ENCODE measurements around the gene FRS2.

FRS2 gene

DNA sequence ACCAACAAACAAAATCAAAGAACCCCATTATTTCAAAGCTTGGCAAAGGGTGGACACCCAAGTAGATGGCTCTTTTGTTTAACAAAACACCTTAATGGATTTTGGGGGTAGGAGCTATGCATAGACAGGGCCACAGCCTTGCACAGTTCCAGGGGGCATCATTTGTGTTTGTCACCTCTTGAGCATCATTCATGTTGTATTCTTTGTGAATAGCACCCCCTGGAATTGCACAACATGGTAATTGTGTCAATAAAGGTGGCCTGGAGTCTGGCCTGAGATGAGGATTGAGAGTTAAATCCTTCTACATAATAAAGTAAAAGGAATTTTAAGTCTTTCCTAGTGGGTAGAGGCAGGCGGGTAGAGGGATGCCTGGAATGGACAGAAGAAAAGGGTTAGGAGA is 3.3 kb upstream of the FRS2 start:
- DNase-seq (ENCODE audit: low read depth in 2 of 2): no peak

GRCh38 chr12:69467366-69467765 is 2.8 kb upstream of the FRS2 start:
- no peak for DNase-seq (ENCODE audit: low read depth in 2 of 2)

DNA sequence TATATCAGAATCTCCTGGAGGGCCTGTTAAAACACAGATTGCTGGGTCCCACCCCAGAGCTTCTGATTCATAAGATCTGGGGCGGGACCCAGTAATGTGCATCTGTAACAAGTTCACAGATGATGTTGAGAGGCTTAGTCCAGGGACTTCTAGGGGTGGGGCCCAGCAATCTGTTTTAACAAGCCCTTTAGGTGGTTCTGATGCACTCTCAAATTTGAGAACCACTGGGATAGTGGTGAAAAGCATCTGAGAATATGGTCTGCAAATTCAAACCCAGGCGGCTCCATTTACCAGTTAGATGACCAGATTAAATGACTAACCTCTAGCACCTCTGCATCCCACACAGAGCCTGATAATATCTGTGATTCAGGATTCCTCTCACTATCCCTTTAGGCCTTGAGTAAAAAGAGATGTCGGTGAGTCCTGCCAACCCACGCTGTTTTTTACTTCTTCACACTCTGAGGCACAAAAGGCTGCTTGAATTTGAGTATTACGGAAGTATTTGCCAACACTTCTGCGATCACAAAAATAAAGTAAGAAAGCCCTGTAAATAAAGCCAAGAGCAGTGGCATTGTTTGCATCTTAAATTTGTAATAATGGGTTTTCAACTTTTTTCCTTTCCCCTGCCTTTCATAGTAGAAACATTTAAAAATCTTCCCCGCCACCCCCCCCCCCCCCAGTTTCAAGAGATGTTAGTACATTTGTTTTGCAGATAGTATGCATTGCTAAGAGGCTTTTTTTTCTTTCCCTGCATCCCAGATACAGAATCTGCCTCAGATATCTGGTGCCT is 1.8 kb upstream of the FRS2 start:
- DNase-seq (ENCODE audit: low read depth in 2 of 2): no peak

DNA sequence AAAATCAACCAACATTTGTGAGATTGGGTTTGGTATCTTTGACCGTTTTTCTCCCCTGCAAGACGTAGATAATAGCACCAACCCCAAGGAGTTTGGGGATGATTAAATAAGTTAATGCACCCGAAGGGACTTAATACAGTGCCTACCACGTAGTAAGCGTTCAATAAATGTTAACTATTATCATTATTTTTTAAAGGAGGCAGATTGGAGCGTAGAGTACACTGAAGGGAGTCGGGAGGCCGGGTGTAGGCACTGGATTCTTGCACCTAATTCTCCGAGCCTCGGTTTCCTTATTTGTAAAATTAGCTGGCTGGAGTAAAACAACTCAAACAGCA is 367 bp upstream of the FRS2 start:
- DNase-seq (ENCODE audit: low read depth in 2 of 2): no peak

DNA sequence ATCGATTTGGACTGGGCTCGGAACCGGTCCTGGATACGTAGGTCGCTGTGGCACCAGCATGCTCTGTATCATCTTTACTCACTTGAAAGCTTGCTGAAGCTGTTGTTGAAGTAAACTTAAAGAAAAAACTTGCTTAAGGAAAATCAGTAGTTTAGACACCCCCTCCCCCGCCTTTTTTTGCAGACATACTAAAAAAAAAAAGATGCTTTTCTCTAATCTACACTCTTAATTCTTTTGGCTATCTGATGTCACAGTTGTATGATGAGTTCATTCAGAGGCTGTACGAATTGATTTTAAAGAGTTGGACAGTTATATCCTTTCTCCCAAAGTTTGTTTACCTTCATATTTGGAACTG is 865 bp downstream of the FRS2 start:
- DNase-seq (ENCODE audit: low read depth in 2 of 2): no peak

GRCh38 chr12:69471667-69472385 is 1.6 kb downstream of the FRS2 start:
- DNase-seq (ENCODE audit: low read depth in 2 of 2): no peak

- no peak for DNase-seq (ENCODE audit: low read depth in 2 of 2)
These were observed 3.1 kb downstream of the FRS2 start for GRCh38 chr12:69473262-69473661.

DNA sequence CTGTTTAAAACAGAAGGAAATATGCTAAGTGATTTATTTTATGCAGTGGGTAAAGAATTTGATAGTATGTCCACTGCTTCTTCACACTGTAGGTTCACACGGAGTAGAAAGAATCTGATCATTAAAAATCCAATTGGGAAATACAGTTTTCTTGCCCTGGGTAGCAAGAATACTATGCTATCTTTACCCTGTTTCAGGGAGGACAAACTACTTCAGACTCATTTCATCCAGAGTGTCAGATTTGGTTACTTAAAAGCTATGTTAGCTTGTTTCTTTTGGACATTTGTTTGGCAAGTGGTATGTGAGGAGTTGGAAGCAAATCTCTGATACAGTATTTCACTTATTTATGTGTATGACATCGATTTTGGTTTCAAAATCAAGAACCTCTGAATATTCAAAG is 4.3 kb downstream of the FRS2 start:
- DNase-seq (ENCODE audit: low read depth in 2 of 2): no peak

- DNase-seq (ENCODE audit: low read depth in 2 of 2): no peak
These were observed 5.2 kb downstream of the FRS2 start for GRCh38 chr12:69475237-69475975.

DNA sequence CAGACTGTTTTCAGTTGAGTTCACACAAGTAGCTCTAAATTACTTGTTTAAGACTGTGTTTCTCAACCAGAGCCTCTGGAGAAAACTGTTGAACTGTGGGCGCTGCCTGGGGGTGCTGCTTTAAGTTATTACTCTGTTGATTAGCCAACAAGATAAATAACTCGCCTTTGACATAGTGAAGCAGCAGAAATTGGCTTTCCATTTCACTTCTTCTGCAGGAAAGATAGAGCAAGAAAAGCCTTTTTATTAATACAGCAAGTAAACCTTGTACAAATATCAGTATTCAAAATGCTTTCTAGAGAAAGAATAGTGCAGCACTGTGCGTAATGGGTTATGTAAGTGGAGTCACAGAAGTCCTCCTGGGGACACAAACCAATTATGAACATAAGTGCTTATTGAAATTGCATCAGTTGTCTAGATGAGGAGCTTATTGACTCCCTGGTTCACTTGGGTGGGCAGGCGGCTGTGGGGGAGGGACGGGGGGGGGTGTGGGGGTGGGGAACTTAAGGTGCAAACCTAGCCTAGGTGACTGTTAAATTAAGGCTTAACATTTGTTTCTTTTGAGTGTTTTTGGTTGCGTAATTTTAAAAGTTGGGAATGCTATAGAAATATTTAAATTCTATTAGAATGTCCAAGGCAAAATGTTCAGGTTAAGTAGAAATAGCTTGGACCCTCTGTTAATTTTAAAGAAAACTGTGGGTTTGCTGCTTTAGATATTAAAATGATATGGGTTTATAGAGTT is 6.3 kb downstream of the FRS2 start:
- no peak for DNase-seq (ENCODE audit: low read depth in 2 of 2)

DNA sequence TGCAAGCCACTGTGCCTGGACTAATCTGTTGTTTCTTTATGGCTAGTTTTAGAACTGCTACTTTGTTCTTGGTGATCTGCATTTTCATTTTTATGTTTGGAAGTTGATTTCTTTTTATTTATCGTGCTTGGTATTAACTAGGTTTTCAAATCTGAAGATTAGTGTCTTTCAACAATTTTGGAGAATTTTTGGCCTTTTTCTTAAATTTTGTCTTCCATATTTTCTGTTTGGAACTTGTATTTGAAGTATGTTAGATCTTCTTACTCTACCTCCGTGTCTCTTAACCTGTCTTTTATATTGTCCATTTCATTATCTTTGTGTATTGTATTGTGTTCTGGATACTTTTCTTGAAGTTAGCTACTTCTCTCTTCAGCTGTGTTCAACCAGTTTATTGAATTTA is 9.5 kb downstream of the FRS2 start:
- DNase-seq (ENCODE audit: low read depth in 2 of 2): no peak

DNA sequence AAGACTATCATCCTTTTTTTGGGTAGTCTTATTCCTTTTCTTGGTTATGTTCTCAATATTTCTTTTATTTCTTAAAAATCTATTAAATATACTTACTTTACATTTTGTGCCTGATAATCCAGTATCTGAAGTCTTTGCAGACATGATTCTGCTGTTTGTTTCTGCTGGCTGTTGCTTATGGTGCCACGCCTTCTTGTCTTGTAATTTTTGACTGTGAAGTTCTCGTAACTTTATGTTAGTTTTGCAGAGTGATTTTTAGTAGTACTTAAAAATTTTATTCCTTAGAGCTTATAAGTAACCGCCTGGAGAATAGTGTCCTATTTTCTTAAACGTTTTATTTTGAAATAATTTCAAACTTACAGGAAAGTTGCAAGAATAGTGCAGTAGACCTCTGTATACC is 10.5 kb downstream of the FRS2 start:
- DNase-seq (ENCODE audit: low read depth in 2 of 2): no peak

- DNase-seq (ENCODE audit: low read depth in 2 of 2): no peak
These were observed 10.9 kb downstream of the FRS2 start for GRCh38 chr12:69481133-69481532.

DNA sequence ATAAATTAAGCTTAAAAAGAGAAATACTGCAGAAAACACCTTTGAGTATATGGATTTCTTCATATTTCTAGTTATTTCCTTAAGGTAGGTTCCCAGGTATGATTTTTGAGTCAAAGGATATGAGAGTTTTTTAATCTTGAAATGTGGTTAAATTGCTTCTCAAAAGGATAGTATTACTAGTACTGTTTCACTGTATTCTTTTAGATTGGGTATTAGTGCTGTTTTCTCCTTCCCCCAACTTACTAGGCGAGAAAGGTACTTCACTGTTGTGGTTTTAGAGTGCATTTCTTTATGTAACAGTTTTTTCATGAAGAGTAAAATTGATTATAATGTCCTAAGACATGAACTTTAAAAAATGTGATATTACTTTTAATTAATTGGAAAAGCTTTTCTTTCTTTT is 13.5 kb downstream of the FRS2 start:
- DNase-seq (ENCODE audit: low read depth in 2 of 2): no peak

- no peak for DNase-seq (ENCODE audit: low read depth in 2 of 2)
These were observed 14.2 kb downstream of the FRS2 start for GRCh38 chr12:69484428-69484827.

- DNase-seq (ENCODE audit: low read depth in 2 of 2): no peak
These were observed 20.9 kb downstream of the FRS2 start for GRCh38 chr12:69490920-69491643.

- DNase-seq (ENCODE audit: low read depth in 2 of 2): no peak
These were observed 22.6 kb downstream of the FRS2 start for GRCh38 chr12:69492739-69493138.

DNA sequence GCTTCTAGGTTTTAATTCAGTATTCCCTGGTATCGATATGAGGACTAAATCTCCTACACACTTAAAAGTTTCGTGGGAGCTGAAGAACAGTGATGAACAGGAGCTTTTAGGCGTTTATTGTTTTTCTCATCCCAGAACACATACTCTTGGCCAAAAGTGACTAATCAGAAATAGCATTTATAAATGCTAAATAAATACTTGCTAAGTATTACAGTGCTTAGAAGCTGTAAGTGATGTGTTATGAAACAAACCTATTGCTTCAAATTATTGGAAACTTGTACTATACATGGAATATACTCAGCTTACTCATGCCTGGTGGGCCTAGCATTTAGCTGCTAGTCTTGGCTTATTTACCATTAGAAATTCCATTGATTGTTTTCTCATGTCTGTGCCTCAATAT is 24.9 kb downstream of the FRS2 start:
- no peak for DNase-seq (ENCODE audit: low read depth in 2 of 2)

- no peak for DNase-seq (ENCODE audit: low read depth in 2 of 2)
These were observed 27.3 kb downstream of the FRS2 start for GRCh38 chr12:69497308-69498026.

- no peak for DNase-seq (ENCODE audit: low read depth in 2 of 2)
These were observed 30.4 kb downstream of the FRS2 start for GRCh38 chr12:69500631-69501030.
